NCI-H1105 (cell line): Measurements from ENCODE around the gene CAPN10.

Experiments used
- DNase-seq: peaks from one replicate; lab custom pipeline; 2025; lab: John Stamatoyannopoulos, UW

Gene CAPN10

GRCh38 chr2:240637901-240638345, 51.4 kb downstream of the CAPN10 start:
- no peak for DNase-seq

- no peak for DNase-seq
Measured at GRCh38 chr2:240638512-240639160, 52.1 kb downstream of the CAPN10 start.

GRCh38 chr2:240639566-240639965, 53.0 kb downstream of the CAPN10 start:
- no peak for DNase-seq

DNA sequence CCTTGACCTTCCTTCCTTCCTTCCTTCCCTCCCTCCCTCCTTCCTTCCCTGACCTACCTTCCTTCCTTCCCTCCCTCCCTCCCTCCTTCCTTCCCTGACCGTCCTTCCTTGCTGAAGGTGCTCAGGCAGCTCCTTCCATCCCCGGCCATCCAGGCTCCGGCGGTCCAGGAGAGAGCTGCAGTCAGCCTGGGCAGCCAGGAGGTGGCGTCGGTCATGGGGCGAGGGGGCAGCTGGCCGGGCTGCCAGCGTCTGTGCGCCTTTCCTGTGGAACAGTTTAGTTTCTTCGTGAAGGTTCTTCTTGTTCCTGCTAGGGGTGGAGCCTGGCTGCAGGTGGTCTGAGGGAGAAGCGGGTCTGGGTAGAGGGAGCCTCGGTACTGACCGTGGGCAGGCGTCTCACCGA, 54.4 kb downstream of the CAPN10 start:
- DNase-seq, result no peak

DNA sequence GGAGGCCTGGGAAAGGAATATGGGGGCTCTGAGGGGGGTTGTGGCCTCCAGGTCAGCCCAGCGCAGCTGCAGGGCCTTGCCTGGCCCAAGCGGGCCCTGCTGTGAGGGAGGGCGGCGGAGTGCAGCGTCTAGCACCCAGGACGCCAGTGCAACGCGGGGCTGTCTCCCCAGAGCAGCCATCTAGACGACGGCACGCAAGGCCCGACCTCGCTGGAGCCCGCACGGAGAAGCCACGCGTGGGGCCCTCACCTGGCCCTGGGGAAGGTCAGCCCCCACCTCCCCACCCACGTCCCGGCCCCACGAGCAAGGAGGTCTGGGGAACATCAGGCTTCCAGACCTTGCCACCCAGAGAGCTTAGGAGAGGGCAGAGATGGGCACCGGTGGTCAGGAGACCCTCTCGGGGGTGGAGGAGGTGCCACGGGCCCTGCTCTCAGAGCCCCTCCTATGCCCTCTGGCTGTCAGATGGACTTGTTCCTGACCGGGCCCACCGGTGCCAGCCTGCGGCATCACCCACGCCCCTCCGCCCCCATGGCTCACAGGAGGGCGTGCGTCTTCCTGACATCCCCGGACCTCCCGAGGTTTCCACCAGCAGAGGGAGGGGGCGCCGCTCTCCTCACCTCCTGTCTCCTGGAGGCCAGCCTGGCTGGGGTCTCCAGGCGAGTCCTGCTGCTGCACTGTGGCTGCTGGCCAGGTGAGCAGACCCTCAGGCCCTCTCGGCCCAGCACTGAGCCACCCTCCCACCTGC, 55.7 kb downstream of the CAPN10 start:
- DNase-seq, result no peak

DNA sequence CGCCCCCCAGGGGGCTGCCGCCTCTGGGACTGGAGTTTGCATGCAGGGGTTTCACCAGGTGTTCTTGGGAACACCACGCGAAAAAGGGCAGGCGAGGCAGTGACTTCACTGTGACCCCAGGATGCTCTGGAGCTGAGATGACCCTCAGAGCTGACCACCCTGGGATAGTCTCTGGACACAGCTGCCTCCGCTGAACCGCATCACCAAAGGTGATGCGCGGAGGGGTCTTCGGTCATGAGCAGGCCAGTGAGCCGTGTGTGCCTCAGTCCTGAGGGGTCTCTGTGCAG, 56.2 kb downstream of the CAPN10 start:
- no peak for DNase-seq

DNA sequence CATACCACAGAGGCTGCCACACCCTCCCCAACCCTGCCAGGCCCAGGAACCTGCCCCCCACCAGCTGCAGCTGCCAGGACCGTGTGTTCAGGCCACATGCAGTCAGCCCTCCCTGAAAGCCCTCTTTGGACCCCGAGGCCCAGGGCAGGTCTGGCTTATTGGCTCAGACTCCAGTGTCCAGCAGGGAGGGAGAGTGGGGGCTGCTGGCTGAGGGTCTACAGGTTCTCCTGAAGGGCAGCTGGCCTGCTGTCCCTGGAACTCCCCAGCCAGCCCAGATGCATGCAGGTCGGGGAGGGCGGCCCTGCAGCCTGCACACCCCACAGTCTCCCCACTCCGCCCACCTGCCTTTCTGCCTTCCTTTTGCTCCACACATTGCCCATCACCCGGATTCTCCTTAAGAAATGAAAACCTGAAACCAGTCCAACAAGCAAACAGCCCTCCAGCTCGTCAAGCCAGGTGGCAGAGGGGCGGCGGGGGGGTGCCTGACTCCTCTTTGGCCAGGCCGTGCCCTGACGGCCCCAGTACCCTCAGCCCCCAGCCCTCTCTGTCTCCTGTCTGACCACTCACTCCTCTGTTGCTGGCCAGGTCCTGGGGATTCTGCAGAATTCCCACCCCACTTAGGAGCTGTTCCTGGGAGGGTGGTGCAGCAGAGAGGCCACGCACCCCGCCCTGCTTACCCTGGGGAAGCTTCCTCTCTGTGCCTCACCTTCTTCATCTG, 56.7 kb downstream of the CAPN10 start:
- no peak for DNase-seq

DNA sequence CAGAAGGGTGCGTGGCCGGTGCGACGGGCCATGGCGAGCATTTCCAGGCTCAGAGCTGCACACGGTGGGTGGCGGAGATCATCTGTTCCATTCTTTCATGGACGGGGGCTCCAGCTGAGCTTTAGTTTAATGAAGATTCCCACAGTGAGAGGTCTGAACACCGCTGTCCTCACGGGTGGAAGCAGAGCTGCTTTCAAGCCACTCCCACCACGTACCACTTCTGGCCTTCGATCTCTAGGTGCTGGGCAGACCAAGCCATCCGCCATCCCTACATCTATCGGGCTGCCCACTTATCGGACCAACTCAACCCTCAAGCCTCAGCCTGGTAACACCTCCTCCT, 57.2 kb downstream of the CAPN10 start:
- DNase-seq, result no peak

DNA sequence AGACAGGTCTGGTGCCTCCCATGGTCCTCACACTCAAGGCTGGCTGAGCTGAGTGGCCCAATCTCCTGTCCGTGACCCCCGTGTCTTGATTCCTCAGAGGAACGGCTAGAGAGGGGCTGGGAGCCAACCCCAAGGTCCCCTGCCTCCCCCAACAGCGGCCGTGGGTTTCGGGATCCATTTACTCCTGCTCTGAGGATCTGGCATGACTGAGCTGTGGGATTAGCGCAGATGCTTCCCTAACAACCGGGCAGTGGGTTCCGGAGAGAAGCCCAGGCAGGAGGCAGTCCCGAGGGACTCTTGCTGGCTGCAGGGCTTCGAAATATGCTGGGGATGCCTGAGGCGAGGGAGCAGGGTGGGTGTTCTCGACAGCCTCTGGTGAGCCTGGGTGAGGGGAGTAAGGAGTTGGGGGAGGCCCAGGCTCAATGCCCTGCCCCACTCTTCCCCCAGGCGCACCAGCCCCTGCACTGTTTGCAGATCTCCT, 57.7 kb downstream of the CAPN10 start:
- DNase-seq, result no peak

GRCh38 chr2:240644859-240645301, 58.3 kb downstream of the CAPN10 start:
- DNase-seq, result no peak

DNA sequence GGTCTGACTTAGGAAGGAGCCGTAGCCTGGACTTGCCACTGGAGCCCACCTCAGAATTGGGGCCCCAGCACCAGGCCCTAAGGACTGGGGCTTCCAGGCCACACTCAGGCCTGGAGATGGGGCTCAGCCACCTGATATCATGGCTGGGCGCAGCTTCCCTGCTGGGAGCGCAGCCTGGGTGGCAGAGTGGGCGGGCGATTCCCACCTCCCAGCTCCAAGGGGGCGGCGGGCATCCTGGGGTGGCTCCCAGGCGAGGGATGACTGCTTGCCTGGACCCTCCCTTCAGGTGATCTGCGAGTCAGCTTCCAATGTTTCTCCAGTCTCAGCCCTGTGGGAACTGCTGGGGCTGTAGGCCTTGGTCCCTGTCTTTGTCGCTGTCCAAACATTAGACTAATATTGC, 58.8 kb downstream of the CAPN10 start:
- no peak for DNase-seq

DNA sequence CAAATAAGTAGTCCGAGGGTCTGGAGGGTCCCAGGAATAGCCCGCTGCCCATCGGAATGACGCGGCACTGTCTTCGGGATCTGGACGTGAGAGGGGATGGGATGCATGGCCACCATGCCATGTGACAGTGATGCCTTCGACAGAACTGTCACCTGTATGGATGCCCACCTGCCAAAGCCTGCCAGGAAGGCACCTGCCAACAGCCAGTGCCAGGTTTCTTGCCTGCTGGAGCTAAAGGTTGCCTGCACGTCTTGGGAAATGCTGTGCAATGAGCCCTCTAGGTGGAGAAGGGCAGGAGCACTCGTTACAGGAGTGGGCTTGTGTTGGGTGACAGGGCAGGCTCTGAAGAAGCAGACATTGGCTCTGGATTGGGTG, 59.3 kb downstream of the CAPN10 start:
- DNase-seq, result no peak

GRCh38 chr2:240646176-240646899, 59.8 kb downstream of the CAPN10 start:
- DNase-seq, result no peak

- DNase-seq, result no peak
Measured at GRCh38 chr2:240646900-240647502, 60.5 kb downstream of the CAPN10 start.

DNA sequence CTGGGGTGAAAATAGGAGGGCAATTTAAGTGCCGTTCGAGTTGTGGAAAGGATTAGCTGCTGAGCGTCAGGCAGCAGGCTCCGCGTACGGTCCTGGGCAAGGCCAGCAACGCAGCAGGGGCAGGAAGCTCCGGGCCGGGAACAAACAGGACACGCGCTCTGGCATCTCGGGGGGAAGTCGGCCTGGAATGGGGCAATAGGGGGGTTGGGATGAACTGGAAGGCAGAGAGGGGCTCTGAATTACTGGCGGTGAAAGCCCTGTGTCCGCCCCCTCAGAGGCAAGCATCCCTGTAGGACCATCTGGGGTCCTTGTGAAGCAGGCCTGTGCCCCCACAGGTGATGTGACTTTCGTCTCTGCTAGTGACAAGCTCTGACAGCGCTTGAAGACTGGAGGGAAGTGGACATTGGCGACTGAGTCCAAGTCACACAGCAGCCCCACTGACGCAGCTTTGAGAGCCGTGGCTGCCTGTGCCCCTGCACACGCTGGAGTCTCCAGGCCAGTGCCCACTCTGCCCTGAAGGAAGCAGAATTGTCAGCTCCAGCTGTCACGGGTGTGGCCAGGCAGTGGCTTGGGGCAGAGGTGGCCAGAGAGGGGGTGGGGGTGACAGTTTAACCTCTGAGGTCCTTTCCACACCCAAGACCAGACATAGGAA, 61.1 kb downstream of the CAPN10 start:
- DNase-seq, result no peak

- DNase-seq, result no peak
Measured at GRCh38 chr2:240648155-240648649, 61.7 kb downstream of the CAPN10 start.
